Measurements from ENCODE around the gene ALDH1A3.

ALDH1A3 gene

GRCh38 chr15:100923076-100923475 is 43.4 kb downstream of the ALDH1A3 start:
- H3K4me3 ChIP-seq (ENCODE audit: low read depth, low read length): no peak overlapping the region

GRCh38 chr15:100923902-100924301 is 44.3 kb downstream of the ALDH1A3 start:
- TF ChIP-seq CTCF (IDR thresholded peaks at IDR 0.05; ENCODE audit: low read depth, low read length, missing control alignments): no peak
- in situ Hi-C loops (cut with HindIII; ENCODE audit: low sequenced_read_pairs): loop anchor here (10.0 kb wide), 1 partner anchor 71 kb away; no protein-coding TSS in a partner anchor
- no peak for DNase-seq (ENCODE audit: low read depth)
- no peak overlapping the region for H3K4me3 ChIP-seq (ENCODE audit: low read depth, low read length)

More at GRCh38 chr15:100923076-100923475, 43.4 kb downstream of the ALDH1A3 start:
- no peak for DNase-seq (ENCODE audit: low read depth)
- no peak for TF ChIP-seq CTCF (IDR thresholded peaks at IDR 0.05; ENCODE audit: low read depth, low read length, missing control alignments)
- in situ Hi-C loops (cut with HindIII; ENCODE audit: low sequenced_read_pairs): loop anchor here (10.0 kb wide), 1 partner anchor 72 kb away; no protein-coding TSS in a partner anchor

- DNase-seq (ENCODE audit: low read depth): no peak
- H3K4me3 ChIP-seq (ENCODE audit: low read depth, low read length): no peak overlapping the region
- in situ Hi-C loops (cut with HindIII; ENCODE audit: low sequenced_read_pairs): loop anchor here (10.0 kb wide), 1 partner anchor 70 kb away; no protein-coding TSS in a partner anchor
- no peak for TF ChIP-seq CTCF (IDR thresholded peaks at IDR 0.05; ENCODE audit: low read depth, low read length, missing control alignments)
Measured at GRCh38 chr15:100924436-100924835, 44.8 kb downstream of the ALDH1A3 start.

GRCh38 chr15:100925480-100925879 is 45.8 kb downstream of the ALDH1A3 start:
- DNase-seq (ENCODE audit: low read depth): no peak
- TF ChIP-seq CTCF (IDR thresholded peaks at IDR 0.05; ENCODE audit: low read depth, low read length, missing control alignments): no peak
- in situ Hi-C loops (cut with HindIII; ENCODE audit: low sequenced_read_pairs): loop anchor here (10.0 kb wide), 1 partner anchor 69 kb away; no protein-coding TSS in a partner anchor
- H3K4me3 ChIP-seq (ENCODE audit: low read depth, low read length): no peak overlapping the region

- in situ Hi-C loops (cut with HindIII; ENCODE audit: low sequenced_read_pairs): loop anchor here (10.0 kb wide), 1 partner anchor 69 kb away; no protein-coding TSS in a partner anchor
- no peak for TF ChIP-seq CTCF (IDR thresholded peaks at IDR 0.05; ENCODE audit: low read depth, low read length, missing control alignments)
- H3K4me3 ChIP-seq (ENCODE audit: low read depth, low read length): no peak overlapping the region
- DNase-seq (ENCODE audit: low read depth): no peak
Measured at GRCh38 chr15:100926258-100926657, 46.6 kb downstream of the ALDH1A3 start.

- no peak for DNase-seq (ENCODE audit: low read depth)
- H3K4me3 ChIP-seq (ENCODE audit: low read depth, low read length): no peak overlapping the region
- in situ Hi-C loops (cut with HindIII; ENCODE audit: low sequenced_read_pairs): loop anchor here (10.0 kb wide), 1 partner anchor 68 kb away; no protein-coding TSS in a partner anchor
- TF ChIP-seq CTCF (IDR thresholded peaks at IDR 0.05; ENCODE audit: low read depth, low read length, missing control alignments): no peak
Measured at GRCh38 chr15:100926971-100927756, 47.5 kb downstream of the ALDH1A3 start.

Measured in astrocyte of the cerebellum (primary cell).